HG02885 (cell line): ENCODE measurements around the gene ARL6IP1.
"Not testable (repeated sequence)": the region's sequence is repeated elsewhere in the genome, so short reads cannot be mapped to it uniquely, and the experiment has no call there.

Experiments
- ATAC-seq: cut with Tn5 transposase; IDR thresholded peaks from one replicate; pipeline ENCODE4 v1.9.1; 2021; ENCODE audit warnings: mild to moderate bottlenecking; ENCODE audit not compliant: unreplicated experiment, poor library complexity

ARL6IP1 gene

DNA sequence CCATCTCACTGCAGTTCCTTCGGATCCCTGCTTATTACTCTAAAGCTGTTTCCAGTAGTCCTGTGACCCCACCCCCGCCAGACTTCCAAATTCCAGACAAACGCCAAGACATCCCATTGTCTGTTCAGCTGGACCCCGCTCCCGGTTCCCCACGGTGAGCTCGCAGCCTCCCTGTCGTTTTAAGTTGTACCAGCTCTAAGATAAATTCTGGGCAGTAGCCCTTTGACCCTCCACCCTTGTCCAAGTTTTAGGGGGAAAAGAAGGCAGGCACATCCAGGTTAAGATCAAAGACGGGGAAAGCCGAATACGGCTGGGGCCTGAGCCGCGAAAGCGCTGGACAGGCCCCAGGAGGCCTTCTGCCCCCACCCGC, 589 bp downstream of the ARL6IP1 start:
- no peak for ATAC-seq

DNA sequence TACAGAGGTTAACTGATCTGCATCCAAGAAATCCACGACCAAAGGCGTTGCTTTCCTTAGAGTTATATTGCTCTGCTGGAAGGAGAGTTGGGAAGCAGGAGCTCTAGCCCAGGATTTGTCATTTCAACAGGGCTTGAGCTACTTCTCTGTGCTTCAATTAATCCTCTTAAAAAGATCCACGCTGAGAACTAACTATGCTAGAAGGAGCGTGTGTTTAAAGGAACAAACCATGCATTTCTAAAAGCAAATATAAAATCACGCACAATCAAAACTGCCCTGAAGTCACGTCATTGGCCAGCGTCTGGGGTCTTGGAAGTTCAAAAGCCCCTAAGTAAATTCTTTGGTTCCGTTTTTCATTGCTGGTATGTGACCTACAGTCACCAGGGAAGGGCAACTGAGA, 1.1 kb downstream of the ARL6IP1 start:
- ATAC-seq, result no peak

DNA sequence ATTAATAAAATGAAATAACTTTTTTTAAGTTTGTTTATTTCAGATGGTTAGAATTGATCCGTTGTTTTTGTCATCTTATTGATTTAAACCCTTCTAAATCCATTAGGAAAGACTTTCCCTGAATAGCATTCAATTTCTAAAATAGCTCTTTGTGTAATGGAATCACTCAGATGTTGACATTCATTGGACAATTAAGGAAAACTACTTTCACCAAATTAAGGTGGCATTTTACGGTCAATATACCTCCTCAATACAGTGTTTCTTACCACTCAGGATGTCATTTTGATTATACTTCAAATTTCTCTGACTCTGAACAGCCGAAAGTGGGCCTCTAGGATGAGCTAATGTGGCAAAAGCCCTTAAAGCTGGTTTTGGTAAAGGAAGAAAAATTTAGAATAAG, 1.8 kb downstream of the ARL6IP1 start:
- ATAC-seq, result no peak

DNA sequence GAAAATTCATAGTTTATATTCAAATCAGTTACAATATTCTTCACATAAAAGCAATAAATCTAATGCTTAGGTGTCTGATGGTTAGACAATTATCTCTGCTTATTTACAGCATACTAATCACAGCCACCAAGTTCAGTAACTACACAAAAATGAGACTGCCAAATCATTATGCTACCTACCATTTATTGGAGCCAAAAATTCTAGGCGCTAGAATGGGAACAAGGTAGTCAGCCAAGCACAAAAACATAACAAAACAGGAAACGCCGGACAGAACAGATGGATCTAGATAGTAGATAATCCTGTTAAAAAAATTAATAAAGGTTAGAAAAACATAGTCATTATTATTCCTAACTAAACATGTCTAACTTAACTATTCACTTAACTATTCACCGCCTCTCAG, 3.6 kb downstream of the ARL6IP1 start:
- no peak for ATAC-seq

- ATAC-seq, result no peak
Measured at GRCh38 chr16:18796377-18796776, 5.0 kb downstream of the ARL6IP1 start.

GRCh38 chr16:18792836-18793433, 8.4 kb downstream of the ARL6IP1 start:
- no peak for ATAC-seq

- peak; percentile 86 for ATAC-seq
Measured at GRCh38 chr16:18789850-18790706, 11.3 kb downstream of the ARL6IP1 start, which contains the start of gene RPS15A. TSS of gene RPS15A (minus strand) at chr16:18790334. CDS start at chr16:18789113, 1,221 bp downstream.

DNA sequence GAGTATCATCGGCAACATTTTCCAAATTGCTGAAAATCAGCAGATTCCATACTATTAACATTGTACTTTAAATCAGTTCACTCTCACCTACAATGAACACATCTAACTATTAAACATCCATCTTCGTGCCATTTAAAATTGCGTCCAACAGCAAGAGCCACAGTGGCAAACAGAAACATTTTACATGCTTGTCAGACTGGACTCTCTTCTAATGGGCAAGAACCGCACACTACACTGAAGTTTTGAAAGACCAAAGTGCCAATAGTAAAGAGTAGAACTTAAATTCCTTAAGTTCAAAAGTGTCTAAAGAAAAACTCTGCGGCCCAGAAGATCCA, 11.9 kb downstream of the ARL6IP1 start:
- no peak for ATAC-seq

GRCh38 chr16:18788828-18789514, 12.4 kb downstream of the ARL6IP1 start:
- no peak for ATAC-seq

DNA sequence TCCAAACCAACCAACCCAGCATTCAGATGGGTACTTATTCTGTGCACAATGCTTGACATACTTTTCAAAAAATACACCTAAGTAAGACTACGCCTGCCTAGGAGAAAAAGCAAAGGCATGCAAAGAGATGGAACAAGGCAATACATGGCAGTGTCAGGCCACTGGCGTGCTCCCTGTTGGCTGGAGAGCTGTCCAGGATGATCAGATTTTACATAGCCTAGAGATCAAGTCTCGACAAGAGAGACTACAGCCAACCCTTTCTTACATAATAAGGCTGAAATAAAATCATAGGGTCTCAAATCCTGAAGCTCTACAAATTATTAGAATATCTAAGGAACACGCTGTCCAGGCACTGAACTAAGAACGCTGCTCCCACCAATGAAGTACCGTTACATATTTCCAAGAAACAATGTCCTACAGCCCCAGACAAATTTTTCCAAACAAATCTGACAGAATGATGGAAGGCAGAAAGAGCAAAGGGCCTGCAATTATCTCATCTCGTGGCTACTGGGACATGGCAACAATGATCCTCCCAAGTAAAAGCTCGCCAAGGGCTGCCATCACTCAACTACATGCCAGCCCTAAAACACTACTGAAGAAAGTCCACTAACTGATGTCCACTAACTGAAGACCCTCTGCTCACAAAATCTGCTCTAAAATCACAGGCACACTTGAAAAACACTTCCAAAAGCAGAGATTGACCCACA, 16.3 kb downstream of the ARL6IP1 start:
- ATAC-seq, result no peak

DNA sequence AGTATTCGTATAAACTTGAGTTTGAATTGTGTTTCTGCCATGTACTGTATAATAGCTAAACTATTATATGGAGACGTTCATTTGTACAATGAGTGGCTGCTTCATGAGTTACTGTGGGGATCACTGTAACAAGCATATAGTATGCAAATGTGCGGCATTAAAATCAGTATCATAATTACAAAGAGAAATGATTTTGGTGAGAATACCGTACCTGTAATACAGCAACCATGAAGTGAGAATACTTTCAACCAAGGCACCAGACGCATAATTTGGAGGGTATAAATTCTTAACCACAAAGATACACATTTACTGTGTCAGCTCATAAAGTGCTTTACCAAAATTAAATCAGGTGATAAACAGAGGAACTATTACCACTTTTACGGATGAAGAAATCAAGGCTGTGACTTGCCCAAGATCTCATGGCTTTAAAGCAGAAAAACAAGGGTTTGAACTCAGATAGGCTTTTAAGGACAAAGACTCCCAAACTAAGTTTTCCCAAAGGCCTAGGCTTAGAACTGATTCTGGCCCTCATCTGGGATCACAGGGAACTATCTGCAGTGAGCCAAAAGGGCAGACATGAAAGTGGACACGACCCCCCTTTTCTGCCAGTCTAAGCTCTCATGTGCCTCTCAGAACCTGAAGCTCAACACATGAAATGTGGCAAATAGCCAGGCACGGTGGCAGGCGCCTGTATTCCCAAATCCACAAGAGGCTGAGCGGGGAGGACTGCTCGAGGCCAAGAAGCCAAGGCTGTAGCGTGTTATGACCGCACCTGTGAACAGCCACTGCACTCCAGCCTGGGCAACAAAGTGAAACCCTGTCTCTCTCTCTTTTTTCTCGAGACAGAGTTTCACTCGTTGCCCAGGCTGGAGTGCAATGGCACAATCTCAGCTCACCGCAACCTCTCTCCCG, 17.7 kb downstream of the ARL6IP1 start:
- ATAC-seq, result no peak

DNA sequence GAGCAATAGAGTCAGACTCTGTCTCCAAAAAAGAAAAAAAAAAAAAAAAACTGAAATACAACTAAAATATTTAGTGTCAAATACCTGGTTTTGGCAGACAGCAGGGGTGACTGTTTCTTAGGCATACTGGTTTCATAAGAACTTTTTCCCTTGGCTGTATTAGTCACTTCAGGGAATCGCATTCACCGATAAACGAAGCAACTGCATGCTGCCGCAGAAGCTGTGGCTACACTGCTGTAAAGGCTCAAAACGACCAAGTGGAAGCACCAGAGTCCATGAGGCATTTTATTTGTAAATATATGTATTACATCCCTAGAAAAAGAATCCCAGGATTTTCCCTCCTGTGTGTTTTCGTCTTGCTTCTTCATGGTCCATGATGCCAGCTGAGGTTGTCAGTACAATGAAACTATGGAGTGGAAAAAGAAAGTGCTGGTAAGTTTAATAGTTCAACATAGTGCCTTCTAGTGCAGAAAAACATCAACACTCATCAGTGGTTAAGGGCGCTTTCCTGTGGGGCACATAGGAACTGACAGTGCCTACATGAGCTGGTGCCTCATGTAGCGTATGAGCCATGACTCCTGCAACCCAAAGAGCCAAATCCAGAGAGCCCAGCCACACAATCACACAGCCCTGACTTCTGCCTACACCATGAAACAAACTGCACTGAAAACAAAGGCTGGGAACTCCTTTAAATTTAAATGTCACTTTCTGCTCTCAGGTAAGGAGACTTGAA, 18.5 kb downstream of the ARL6IP1 start:
- no peak for ATAC-seq

- not testable (repeated sequence) for ATAC-seq
Measured at GRCh38 chr16:18781232-18781631, 20.1 kb downstream of the ARL6IP1 start.

GRCh38 chr16:18780460-18781026, 20.8 kb downstream of the ARL6IP1 start:
- ATAC-seq, result not testable (repeated sequence)

DNA sequence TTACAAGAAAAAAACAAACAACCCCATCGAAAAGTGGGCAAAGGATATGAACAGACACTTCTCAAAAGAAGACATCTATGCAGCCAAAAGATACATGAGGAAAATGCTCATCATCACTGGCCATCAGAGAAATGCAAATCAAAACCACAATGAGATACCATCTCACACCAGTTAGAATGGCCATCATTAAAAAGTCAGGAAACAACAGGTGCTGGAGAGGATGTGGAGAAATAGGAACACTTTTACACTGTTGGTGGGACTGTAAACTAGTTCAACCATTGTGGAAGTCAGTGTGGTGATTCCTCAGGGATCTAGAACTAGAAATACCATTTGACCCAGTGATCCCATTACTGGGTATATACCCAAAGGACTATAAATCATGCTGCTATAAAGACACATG, 23.7 kb downstream of the ARL6IP1 start:
- ATAC-seq, result not testable (repeated sequence)

DNA sequence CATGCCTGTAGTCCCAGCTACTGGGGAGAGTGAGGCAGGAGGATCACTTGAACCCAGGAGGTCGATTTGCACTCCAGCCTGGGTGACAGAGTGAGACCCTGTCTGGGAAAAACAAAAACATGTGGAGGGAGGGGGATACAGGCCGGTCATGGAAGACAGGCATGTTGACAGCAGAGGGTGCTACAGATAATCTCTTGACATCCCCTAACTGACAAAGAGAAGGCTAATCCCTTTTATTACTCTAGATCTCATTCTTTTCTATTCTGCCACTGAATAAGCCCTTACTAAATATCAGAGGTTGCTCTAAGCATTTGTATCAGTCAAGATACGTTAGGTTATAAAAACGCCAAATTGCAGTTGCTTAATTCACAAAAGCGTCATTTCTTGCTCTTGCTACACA, 25.0 kb downstream of the ARL6IP1 start:
- not testable (repeated sequence) for ATAC-seq

DNA sequence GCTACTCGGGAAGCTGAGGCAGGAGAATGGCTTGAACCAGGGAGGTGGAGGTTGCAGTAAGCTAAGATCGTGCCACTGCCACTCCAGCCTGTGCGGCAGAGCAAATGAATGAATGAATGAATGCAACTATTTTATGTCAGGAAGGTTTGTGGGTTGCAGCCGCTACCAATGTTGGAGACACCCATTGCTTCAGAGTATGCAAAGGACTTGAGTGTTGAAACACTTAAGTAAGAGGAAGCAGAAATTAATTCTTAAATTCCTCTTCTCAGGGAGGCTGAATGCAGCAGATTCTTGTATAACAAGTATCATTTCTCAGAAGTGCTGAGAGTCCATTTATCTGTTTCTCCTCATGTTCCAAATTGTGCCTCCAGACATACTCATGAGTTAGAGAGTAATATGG, 26.7 kb downstream of the ARL6IP1 start:
- ATAC-seq, result not testable (repeated sequence)

GRCh38 chr16:18772171-18772570, 29.2 kb downstream of the ARL6IP1 start:
- not testable (repeated sequence) for ATAC-seq
